ENCODE results near the gene SLC1A7. TPM values are rescaled to one million over a fixed set of nuclear protein-coding genes. Genes with fewer than 3 reads are reported as not detected.

Gene SLC1A7
- polyA plus RNA-seq, 5 donors: 0.31 to 0.82 (median 0.67) TPM

DNA sequence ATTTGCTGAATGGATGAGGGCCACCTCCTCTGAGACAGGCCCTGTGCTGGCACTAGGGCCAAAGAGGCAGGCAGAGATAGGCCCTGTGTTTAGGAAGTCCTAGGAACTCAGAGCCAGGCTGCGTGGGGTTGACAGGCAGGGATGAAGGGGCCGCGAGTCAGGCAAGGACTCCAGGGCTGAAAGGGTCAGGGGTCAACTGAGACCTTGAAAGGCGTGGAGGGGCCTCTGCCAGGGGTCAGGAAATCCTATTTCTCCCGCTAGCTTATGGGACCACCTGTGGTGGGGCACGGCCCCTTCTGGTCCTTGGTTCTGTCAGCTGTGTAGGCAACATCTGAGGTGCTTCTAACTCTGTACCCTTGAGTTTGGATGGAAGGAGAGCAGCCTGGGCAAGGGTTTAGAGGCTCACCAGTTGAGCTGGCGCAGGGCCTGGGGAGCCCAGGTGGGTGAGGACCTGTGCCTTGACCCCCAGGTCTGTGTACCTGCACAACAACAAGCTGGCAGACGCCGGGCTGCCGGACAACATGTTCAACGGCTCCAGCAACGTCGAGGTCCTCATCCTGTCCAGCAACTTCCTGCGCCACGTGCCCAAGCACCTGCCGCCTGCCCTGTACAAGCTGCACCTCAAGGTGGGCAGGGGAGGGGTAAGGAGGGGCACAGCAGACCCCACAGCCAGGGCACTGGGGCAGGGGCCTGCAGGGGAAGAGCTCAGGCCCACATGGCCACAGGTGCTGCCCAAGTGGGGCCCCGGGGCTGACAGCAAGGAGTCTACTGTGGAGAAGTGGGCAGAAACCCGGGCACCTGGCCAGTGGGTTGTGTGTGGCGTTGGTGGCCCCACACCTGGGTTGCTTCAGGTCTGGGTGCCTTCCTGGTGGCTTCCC lies 65.5 kb downstream of the SLC1A7 start:
- DNase-seq: no peak

DNA sequence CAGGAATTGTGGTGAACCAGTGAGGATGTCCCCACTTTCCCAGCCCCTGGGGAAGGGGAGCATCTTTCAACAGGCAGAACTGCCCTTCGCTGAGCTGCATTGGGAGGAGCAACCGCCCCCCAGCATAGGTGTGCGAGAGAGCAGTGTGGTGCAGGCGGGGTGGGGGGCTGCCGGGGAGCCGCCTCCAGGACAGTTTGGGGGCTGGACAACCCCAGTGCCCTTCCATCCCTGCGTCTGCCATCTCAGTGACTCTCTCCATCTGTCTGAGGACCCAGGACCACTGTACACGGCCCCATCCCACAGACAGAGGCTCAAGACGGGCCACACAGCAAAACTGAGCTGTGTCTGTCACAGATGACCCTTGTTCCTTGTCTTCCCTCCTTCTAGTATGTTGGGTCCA lies 66.3 kb downstream of the SLC1A7 start:
- no peak for DNase-seq

DNA sequence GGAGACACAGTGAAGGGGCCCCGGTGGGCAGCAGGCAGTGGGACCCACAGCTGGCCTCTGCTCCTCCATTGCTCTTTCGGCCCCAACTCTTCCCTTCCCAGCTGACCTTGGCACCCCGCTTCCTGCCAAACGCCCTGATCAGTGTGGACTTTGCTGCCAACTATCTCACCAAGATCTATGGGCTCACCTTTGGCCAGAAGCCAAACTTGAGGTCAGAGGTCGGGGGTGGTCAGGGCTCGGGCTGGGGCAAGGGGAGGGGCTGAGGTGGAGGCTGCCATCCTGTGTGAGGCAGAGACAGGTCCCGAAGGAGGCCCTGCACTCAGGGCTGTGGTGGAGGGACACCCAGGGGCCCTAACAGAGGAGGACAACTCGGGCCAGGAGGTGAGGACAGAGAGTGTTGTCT lies 66.7 kb downstream of the SLC1A7 start:
- DNase-seq: no peak

DNA sequence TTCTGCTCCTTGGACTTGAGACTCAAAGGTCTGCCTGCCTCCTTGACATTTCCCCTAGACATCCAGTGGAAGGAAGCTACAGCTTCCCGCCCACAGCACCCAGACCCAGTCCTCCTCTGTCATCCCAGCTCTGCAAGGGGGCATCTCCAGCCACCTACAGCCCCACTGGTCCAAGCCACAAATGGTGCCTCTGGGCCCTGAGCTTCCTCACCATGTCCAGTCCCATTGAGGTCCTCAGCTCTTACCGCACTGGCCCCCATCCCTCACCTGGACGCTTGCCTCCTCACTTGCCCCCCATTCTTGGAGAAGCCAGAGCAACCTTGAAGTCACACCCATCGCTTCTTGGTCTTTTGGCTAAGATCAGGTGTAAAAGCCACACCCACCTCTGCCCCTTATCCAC lies 67.2 kb downstream of the SLC1A7 start:
- DNase-seq: no peak

- no peak for DNase-seq
These were observed 67.9 kb downstream of the SLC1A7 start for GRCh38 chr1:53074313-53075154.

DNA sequence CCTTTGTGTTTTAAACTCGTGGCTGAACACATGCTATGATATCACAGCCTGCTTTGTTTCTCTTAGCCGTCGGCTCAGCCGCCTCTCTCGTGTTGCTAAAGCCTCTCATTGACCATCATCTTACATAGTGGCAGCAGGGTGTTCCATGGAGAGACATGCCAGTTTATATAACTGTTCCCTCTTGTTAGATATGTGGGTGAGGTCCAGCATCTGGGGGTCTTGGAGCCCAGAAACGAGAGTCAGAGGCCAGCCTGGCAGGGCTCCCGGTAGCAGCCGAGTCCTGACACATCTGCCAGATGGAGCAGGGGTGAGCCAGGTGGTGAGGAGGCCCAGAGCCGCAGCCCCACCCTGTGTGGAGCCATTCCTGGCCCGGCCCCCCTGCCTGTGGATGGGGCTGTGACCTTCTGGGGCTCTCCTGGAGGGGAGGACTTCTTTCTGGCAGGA lies 68.5 kb downstream of the SLC1A7 start:
- DNase-seq: no peak

DNA sequence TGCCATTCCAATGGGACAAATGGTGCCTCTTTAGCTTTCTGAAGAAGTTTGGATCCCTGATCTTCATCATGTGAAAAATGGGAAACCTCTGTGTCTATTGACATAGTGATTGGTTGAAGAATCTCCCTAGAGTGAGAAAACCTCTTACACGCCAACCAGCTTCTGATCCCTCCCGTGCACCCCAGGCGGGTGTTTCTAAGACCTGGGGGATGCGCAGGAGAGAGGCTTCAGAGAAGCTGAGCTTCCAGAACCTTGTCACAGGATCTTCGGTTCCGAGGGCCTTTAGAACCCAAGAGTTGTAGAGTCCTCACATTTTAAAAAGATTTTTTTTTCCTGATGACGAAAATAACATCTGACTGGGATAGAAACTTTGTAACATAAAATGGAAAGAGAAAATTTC lies 69.2 kb downstream of the SLC1A7 start:
- no peak for DNase-seq

GRCh38 chr1:53071915-53072314 lies 70.5 kb downstream of the SLC1A7 start:
- no peak for DNase-seq

- no peak for DNase-seq
These were observed 71.1 kb downstream of the SLC1A7 start for GRCh38 chr1:53071167-53071865.

GRCh38 chr1:53070621-53071020 lies 71.8 kb downstream of the SLC1A7 start:
- no peak for DNase-seq

- no peak for DNase-seq
These were observed 72.6 kb downstream of the SLC1A7 start for GRCh38 chr1:53069663-53070327.

DNA sequence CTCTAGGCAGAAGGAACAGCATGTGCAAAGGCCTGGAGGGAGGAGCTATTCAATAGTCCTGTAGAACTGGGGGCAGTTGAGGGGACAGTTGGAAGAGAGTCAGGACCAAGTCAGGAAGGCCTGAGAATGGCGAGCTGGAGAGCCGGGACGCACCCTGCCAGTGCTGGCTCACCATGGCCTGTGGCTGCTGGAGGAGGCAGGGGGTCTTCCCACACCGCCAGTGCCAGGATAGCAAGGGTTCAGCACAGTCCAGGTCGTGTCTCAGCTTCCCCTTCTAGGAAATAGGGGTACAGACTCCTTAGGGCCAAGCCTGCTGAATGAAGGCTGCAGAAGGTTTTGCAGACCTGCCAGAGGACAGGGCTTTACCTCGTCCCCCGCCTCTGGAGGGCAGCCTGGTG lies 73.2 kb downstream of the SLC1A7 start:
- no peak for DNase-seq

DNA sequence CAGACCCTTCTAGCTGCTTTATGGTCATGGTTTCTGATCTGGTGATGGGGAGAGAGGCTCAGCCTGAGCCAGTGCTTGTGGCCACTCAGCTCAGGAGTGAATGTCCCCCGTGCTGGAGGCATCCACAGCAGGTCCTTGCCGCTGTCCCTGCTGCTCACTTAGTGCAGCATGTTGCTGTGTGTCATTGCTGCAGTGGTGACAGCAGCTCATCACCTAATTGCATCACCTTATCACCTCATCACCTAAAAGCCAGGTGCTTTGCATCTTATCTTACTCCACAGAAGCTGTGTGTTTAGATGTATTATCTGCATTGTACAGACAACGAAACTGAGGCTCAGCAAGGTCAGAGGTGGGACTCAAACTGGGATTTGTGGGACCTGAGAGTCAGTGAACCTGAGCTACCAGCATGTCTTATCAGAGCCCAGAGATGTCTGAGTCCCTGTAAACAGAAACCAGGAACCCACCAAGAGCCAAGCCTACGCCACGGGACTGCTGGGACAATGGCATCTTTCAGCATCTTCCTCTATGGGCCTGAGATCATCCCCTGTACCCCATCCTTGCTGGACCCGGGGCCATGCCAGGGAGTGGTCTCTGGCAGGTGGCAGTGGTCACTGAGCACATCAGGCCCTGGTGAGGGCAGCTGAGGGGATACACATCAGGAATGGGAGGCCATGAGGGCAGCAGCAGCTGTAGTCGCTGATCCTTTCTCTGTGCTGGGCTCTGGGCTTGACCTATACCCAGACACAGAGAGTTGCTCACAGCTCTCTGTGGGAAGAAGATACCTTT lies 73.9 kb downstream of the SLC1A7 start:
- no peak for DNase-seq

DNA sequence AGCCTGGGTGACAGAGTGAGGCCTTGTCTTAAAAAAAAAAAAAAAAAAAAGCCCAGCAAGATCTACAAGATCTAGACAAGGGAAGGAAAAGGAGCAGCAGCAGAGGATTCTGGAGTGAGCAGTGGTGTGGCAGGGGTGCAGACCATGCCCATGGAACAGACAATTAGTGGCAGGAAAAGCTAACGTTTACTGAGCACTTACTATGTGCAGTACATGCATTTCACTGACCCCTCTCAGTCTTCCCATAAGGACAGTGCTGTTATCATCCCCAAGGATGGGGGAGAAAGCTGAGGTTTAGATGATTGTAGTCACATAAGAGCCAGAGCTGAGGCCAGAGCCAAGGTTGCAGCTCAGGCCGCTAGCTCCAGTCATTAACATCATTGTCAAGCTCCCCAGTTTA lies 74.6 kb downstream of the SLC1A7 start:
- DNase-seq: no peak

DNA sequence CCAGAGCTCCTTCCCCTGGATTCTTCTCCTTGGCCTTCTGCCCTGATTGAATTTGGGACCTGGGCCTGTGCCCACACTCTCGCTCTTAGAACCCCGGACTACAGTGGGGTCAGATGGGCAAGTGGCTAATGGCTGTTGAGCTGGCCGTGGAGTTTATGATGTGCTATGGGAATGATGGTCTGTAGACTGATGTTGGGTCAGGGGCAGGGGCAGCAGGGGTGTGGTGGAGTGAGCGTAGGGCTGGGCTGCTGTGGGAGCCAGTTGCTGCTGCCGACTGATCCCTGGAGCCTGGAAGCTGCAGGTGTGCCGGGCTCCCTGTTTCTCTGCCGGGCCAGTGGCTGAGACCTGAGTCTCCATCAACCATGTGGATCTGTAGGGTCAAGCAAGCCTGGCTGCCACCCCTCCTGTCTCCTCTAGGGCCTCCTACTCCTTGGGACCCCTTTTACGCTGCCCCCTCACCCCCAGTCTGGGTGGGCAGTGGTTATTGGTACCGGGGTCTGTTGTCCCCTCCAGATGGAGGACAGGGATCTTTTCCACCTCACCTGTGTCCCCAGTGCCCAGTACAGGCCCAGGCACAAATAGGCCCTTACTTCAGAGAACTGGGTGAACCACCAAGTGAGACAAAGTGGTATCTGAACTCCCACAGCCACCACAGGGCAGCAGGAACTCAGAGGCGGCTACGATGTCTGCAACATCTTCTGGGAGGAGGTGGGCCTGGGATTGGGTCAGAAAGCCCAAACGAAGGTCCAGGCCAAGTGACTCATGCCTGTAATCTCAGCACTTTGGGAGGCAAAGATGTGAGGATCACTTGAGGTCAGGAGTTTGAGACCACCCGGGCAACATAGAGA lies 75.3 kb downstream of the SLC1A7 start:
- DNase-seq: peak; percentile 73 to 76

DNA sequence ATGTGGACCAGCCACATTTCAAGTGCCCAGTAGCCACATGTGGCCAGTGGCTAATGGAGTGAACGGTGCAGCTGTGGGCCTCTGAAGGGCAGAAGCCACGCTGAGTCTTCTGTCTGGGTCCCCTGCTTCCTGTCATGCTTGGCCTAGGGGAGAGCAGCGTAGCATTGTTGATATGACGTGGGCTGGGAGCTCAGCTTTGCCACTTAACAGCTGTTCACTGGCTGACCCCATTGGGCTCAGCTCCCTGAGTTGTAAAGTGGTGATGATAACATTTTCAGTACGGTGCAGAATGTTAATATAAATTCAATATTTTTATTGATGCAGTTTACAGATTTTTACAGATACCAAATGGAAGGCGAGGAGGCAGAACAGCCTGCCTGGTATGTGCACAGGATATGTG lies 76.0 kb downstream of the SLC1A7 start:
- peak; percentile 73 to 77 for DNase-seq

DNA sequence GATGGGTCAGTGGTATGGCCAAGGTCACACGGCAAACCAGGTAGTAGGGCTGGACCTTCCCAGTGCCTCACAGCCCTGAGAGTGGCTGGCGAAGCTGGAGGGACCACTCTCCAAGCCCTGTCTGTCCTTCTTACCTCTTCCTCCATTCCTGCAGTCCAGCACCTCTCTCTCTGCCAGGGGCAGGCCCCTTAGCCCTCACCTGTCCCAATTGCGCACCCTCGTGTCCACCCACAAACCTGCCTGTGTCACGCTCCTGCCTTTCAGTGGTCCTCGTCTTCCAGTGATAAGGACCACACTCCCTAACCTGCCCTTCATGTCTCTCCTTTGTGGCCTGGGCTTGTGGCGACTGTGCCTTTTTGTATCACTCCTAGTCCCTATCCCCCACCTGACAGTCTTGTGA lies 77.0 kb downstream of the SLC1A7 start:
- DNase-seq: no peak

DNA sequence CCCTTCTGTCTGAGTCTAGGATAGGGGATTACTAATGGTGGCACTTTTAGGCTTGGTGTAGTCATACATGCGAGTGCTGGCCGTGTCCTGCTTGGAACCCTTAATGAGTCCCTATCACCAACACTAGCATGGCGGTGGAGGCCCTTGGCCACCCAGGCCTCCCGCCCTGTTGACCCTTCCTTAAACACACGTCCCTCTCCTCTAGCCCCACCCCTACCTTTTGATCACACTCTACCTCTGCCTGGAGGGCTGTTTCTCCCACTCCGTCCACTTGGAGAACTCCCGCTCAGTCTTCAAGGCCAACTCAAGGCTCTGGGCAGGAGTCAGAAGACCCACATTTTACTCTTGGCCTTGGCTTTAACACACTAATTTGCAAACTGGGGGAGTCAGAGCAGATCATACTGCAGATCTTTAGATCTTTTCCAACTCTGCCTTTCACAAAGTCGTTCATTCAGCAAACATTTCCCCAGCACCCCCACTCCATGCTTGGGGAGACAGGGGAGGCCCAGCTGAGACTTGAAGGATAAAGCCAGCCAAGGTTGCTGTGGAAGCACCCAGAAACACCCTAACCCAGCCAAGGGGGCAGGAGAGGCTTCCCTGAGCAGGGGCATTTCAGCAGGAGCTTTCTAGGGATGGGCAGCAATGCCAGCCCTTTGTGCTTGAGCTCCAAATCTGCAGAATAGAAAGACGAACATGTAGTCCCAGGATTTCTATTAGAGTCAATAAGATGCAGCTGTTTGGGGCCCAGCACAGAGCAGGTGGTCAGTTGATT lies 78.5 kb downstream of the SLC1A7 start:
- no peak for DNase-seq
